ENCODE results near the gene C6orf136. TPM values are rescaled to one million over a fixed set of nuclear protein-coding genes. Genes with fewer than 3 reads are reported as not detected.

C6orf136 gene
- polyA plus RNA-seq, 3 donors, result 2.0 to 18.4 (median 2.7) TPM

DNA sequence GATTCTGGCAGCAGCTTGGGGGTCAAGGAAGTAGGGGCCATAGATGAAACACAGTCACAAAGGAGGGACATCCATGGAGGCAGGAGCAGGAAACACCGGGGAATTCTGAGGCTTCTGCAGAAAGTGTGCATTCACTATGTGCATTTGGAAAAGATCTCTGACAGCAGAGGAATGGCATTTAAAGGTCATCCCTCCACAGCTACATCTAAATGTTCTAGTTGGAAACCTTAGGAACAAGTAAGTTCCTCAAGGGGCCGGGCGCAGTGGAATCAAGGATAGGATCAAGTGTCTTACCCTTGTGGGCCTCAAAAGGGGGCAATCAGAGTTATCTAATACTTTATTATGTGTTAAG, 8.8 kb downstream of the C6orf136 start:
- Histone ChIP-seq H3K9me3 (replicated peaks in 1 of 2; ENCODE audit: control insufficient read depth in 1 of 2, insufficient read depth in 1 of 2, low read length in 2 of 2) (no peaks in the 10 kb centered on the region), H3K79me2 (ENCODE audit: insufficient read depth, low read length) (no peaks in the 10 kb centered on the region), H3K4me3 (replicated peaks in 1 of 3; ENCODE audit: low read depth in 2 of 3, low read length in 3 of 3) (no peak overlapping the region), H3K4me1 (ENCODE audit: control insufficient read depth in 1 of 2, insufficient read depth in 2 of 2, low read length in 2 of 2) (peaks cover 13 to 16% of the 10 kb centered on the region in 2 donors), H2AFZ (ENCODE audit: insufficient read depth, low read depth, low read length, poor library complexity, severe bottlenecking) (no peak overlapping the region), H3K27ac (ENCODE audit: low read depth in 1 of 2, low read length in 2 of 2) (no peak overlapping the region), H3K4me2 (replicated peaks; ENCODE audit: extremely low read depth, low read length, poor library complexity, severe bottlenecking) (no peak overlapping the region), H3K36me3 (replicated peaks in 1 of 2; ENCODE audit: control insufficient read depth in 1 of 2, insufficient read depth in 2 of 2, low read length in 2 of 2) (peaks cover 90 to 99% of the 10 kb centered on the region in 2 donors), H4K20me1 (ENCODE audit: insufficient read depth, low read length) (peaks cover 13% of the 10 kb centered on the region), H3K27me3 (ENCODE audit: control insufficient read depth in 2 of 2, insufficient read depth in 2 of 2, low read length in 2 of 2) (no peaks in the 10 kb centered on the region), H3K9ac (ENCODE audit: insufficient read depth, low read length, poor library complexity, severe bottlenecking) (no peak overlapping the region)
- Mint-ChIP-seq H3K36me3 (peaks cover 83 to 97% of the 10 kb centered on the region in 2 donors), H3K4me1 (peaks cover 15% of the 10 kb centered on the region), H3K27me3 (ENCODE audit: low read depth in 3 of 3) (peaks cover 0 to 1% (median 0%) of the 10 kb centered on the region in 3 donors), H3K9me3 (no peaks in the 10 kb centered on the region), H3K27ac (peak overlapping the region in 4 of 7 donors; percentile 6 to 77 (median 66)), H3K4me3 (no peak overlapping the region)
- DNase-seq, result no peak
- 100% methylated on average over 1 of the region's 3 CpGs for WGBS (ENCODE audit: insufficient coverage)
- intact Hi-C loops (cut with micrococcal nuclease), result no loop called here
- TF ChIP-seq, protein P1, sequence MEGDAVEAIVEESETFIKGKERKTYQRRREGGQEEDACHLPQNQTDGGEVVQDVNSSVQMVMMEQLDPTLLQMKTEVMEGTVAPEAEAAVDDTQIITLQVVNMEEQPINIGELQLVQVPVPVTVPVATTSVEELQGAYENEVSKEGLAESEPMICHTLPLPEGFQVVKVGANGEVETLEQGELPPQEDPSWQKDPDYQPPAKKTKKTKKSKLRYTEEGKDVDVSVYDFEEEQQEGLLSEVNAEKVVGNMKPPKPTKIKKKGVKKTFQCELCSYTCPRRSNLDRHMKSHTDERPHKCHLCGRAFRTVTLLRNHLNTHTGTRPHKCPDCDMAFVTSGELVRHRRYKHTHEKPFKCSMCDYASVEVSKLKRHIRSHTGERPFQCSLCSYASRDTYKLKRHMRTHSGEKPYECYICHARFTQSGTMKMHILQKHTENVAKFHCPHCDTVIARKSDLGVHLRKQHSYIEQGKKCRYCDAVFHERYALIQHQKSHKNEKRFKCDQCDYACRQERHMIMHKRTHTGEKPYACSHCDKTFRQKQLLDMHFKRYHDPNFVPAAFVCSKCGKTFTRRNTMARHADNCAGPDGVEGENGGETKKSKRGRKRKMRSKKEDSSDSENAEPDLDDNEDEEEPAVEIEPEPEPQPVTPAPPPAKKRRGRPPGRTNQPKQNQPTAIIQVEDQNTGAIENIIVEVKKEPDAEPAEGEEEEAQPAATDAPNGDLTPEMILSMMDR (IDR thresholded peaks at IDR 0.05), result no peak

DNA sequence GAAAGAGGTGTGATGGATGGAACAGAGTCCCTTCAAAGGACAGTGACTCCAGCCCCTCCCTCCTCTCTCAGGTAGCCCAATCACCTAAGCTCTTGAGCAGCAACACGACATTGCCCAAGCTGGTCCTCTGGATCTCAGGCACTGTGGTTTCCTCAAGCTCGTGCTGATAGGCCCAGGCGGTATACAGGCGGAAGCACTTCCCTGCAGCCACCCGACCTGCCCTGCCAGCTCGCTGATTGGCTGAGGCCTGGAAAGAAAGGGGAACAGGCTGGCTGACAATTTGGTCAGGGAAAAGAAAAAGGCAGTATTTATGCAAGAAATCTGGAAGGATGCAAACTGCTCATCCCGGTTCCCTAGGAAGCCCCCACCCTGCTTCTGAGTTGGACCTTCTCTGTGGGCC, 9.6 kb downstream of the C6orf136 start:
- no peaks in the 10 kb centered on the region for H3K9me3 Mint-ChIP-seq

More for the DNA sequence above, 9.6 kb downstream of the C6orf136 start:
- Mint-ChIP-seq H3K36me3 (peaks cover 79 to 97% of the 10 kb centered on the region in 2 donors), H3K4me1 (peaks cover 15% of the 10 kb centered on the region), H3K4me3 (no peak overlapping the region), H3K27me3 (ENCODE audit: low read depth in 3 of 3) (peaks cover 0 to 1% (median 0%) of the 10 kb centered on the region in 3 donors), H3K27ac (peak overlapping the region; percentile 13 to 87 (median 71))
- Histone ChIP-seq H3K27ac (ENCODE audit: low read depth in 1 of 2, low read length in 2 of 2) (peak overlapping the region; percentile 15 to 58), H3K9ac (ENCODE audit: insufficient read depth, low read length, poor library complexity, severe bottlenecking) (no peak overlapping the region), H3K27me3 (ENCODE audit: control insufficient read depth in 2 of 2, insufficient read depth in 2 of 2, low read length in 2 of 2) (no peaks in the 10 kb centered on the region), H3K4me2 (replicated peaks; ENCODE audit: extremely low read depth, low read length, poor library complexity, severe bottlenecking) (no peak overlapping the region), H2AFZ (ENCODE audit: insufficient read depth, low read depth, low read length, poor library complexity, severe bottlenecking) (no peak overlapping the region), H3K4me3 (replicated peaks in 1 of 3; ENCODE audit: low read depth in 2 of 3, low read length in 3 of 3) (no peak overlapping the region), H3K79me2 (ENCODE audit: insufficient read depth, low read length) (no peaks in the 10 kb centered on the region), H4K20me1 (ENCODE audit: insufficient read depth, low read length) (peaks cover 13% of the 10 kb centered on the region), H3K4me1 (ENCODE audit: control insufficient read depth in 1 of 2, insufficient read depth in 2 of 2, low read length in 2 of 2) (peaks cover 13 to 16% of the 10 kb centered on the region in 2 donors), H3K9me3 (replicated peaks in 1 of 2; ENCODE audit: control insufficient read depth in 1 of 2, insufficient read depth in 1 of 2, low read length in 2 of 2) (no peaks in the 10 kb centered on the region), H3K36me3 (replicated peaks in 1 of 2; ENCODE audit: control insufficient read depth in 1 of 2, insufficient read depth in 2 of 2, low read length in 2 of 2) (peaks cover 87 to 96% of the 10 kb centered on the region in 2 donors)
- DNase-seq, result peak; percentile 58 to 81 (median 68)
- 17% methylated on average over 6 of the region's 7 CpGs for WGBS (ENCODE audit: insufficient coverage)
- TF ChIP-seq, protein P1 (IDR thresholded peaks at IDR 0.05), result no peak
- intact Hi-C loops (cut with micrococcal nuclease), result no loop called here
